Activated CD8-positive, alpha-beta memory T cell treated with anti-CD3 and anti-CD28 coated beads, Interleukin-2, amount 50 U/mL, for 4 hours (primary cell): ENCODE data around the gene SELENOO.

ENCODE experiments used
- DNase-seq: peaks from one replicate; pipeline ENCODE4 v3.0.0-alpha.2; 2020

The SELENOO gene

GRCh38 chr22:50257041-50257440, 56.2 kb downstream of the SELENOO start:
- no peak for DNase-seq

GRCh38 chr22:50257451-50258360, 56.9 kb downstream of the SELENOO start:
- no peak for DNase-seq

GRCh38 chr22:50258361-50259292, 57.8 kb downstream of the SELENOO start:
- no peak for DNase-seq

GRCh38 chr22:50259302-50259701, 58.5 kb downstream of the SELENOO start:
- no peak for DNase-seq

- DNase-seq: no peak
Measured at GRCh38 chr22:50260434-50260800, 59.6 kb downstream of the SELENOO start.

GRCh38 chr22:50260801-50261614, 60.2 kb downstream of the SELENOO start:
- DNase-seq: no peak

- DNase-seq: no peak
Measured at GRCh38 chr22:50261615-50262459, 61.0 kb downstream of the SELENOO start, which contains the start of gene MAPK12. TSS of gene MAPK12 (minus strand) at chr22:50261683. CDS start at chr22:50261509, 174 bp downstream.

- DNase-seq: no peak
Measured at GRCh38 chr22:50262460-50262911, 61.7 kb downstream of the SELENOO start.

GRCh38 chr22:50262973-50263617, 62.3 kb downstream of the SELENOO start:
- no peak for DNase-seq

- no peak for DNase-seq
Measured at GRCh38 chr22:50264104-50264745, 63.4 kb downstream of the SELENOO start.

GRCh38 chr22:50264946-50265669, 64.3 kb downstream of the SELENOO start:
- DNase-seq: no peak

- no peak for DNase-seq
Measured at GRCh38 chr22:50266994-50267393, 66.2 kb downstream of the SELENOO start.
